Liver (tissue), 9 donors: Measurements from ENCODE around the gene KCTD19. TPM values are rescaled to one million over a fixed set of nuclear protein-coding genes. Genes with fewer than 3 reads are reported as not detected.

Source experiments
- DNase-seq: peaks from one replicate; pipeline ENCODE4 v3.0.0-alpha.2; 2017; ENCODE audit warnings: low spot score
- H3K27ac ChIP-seq, 2 donors: one replicate each; pipeline ENCODE4 v1.7.0; 2013; ENCODE audit warnings: inconsistent platforms in 2 of 2, low read length in 2 of 2, control low read depth in 1 of 2, low read depth in 1 of 2, mild to moderate bottlenecking in 1 of 2
- H3K27me3 ChIP-seq, 4 donors: one replicate each; pipeline versions ENCODE4 v1.6.1 to v1.7.0; 2013; ENCODE audit warnings: low read length in 3 of 4, inconsistent platforms in 1 of 4, mild to moderate bottlenecking in 1 of 4, moderate library complexity in 1 of 4; ENCODE audit not compliant: control insufficient read depth in 4 of 4, insufficient read depth in 4 of 4
- H3K36me3 ChIP-seq, 4 donors: one replicate each; pipeline versions ENCODE4 v1.6.1 to v1.7.0; 2013; ENCODE audit warnings: low read length in 3 of 4, mild to moderate bottlenecking in 3 of 4, low read depth in 1 of 4, moderate library complexity in 1 of 4; ENCODE audit not compliant: control insufficient read depth in 4 of 4, insufficient read depth in 3 of 4
- H3K4me1 ChIP-seq, 4 donors: one replicate each; pipeline versions ENCODE4 v1.6.1 to v1.7.0; 2013; ENCODE audit warnings: low read length in 3 of 4, mild to moderate bottlenecking in 3 of 4, moderate library complexity in 1 of 4; ENCODE audit not compliant: control insufficient read depth in 4 of 4, insufficient read depth in 4 of 4
- H3K4me3 ChIP-seq, 3 donors: one replicate each; pipeline versions ENCODE4 v1.6.1 to v1.7.0; 2013; ENCODE audit warnings: low read length in 3 of 3, control low read depth in 1 of 3, low read depth in 1 of 3, mild to moderate bottlenecking in 1 of 3
- H3K9ac ChIP-seq, 2 donors: one replicate each; pipeline ENCODE4 v1.7.0; 2013; ENCODE audit warnings: low read length in 2 of 2, mild to moderate bottlenecking in 2 of 2, moderate library complexity in 2 of 2, control low read depth in 1 of 2, low read depth in 1 of 2
- H3K9me3 ChIP-seq, 4 donors: one replicate each; pipeline versions ENCODE4 v1.6.1 to v1.7.0; 2013; ENCODE audit warnings: low read length in 3 of 4; ENCODE audit not compliant: control insufficient read depth in 4 of 4
- ATF3 ChIP-seq: IDR thresholded peaks from 2 replicates; pipeline ENCODE4 v1.6.1; 2016; ENCODE audit warnings: antibody characterized with exemption
- CTCF ChIP-seq: fragments of 150-350 bp; IDR thresholded peaks from 2 replicates; pipeline ENCODE4 v1.5.1; 2017; ENCODE audit warnings: improper control_type of control experiment, low read depth, low read length; ENCODE audit not compliant: missing input control
- EGR1 ChIP-seq, 2 donors: IDR thresholded peaks; 2 replicates each; pipeline ENCODE4 v1.6.1; 2016 to 2018; ENCODE audit warnings: antibody characterized with exemption in 2 of 2, low read depth in 2 of 2
- FOXA1 ChIP-seq: IDR thresholded peaks from 2 replicates; pipeline ENCODE4 v1.6.1; 2016; ENCODE audit warnings: antibody characterized with exemption
- FOXA2 ChIP-seq: IDR thresholded peaks from 2 replicates; pipeline ENCODE4 v1.6.1; 2016; ENCODE audit warnings: antibody characterized with exemption
- GABPA ChIP-seq, 2 donors: IDR thresholded peaks in 1 of 2; conservative IDR thresholded peaks in 1 of 2; 2 replicates each; pipeline ENCODE4 v1.6.1; 2016; ENCODE audit warnings: antibody characterized with exemption in 2 of 2, mild to moderate bottlenecking in 1 of 2, moderate library complexity in 1 of 2
- HNF4A ChIP-seq, 2 donors: conservative IDR thresholded peaks; 2 replicates each; pipeline ENCODE4 v1.6.1; 2016; ENCODE audit warnings: antibody characterized with exemption in 2 of 2, mild to moderate bottlenecking in 2 of 2
- HNF4G ChIP-seq: IDR thresholded peaks from 2 replicates; pipeline ENCODE4 v1.6.1; 2016; ENCODE audit warnings: antibody characterized with exemption
- JUND ChIP-seq, 2 donors: IDR thresholded peaks; 2 replicates each; pipeline ENCODE4 v1.6.1; 2016; ENCODE audit warnings: antibody characterized with exemption in 2 of 2
- MAX ChIP-seq: IDR thresholded peaks from 2 replicates; pipeline ENCODE4 v1.6.1; 2016; ENCODE audit warnings: antibody characterized with exemption
- NR2F2 ChIP-seq: IDR thresholded peaks from 2 replicates; pipeline ENCODE4 v1.6.1; 2016; ENCODE audit warnings: antibody characterized with exemption
- RAD21 ChIP-seq, 2 donors: IDR thresholded peaks; 2 replicates each; pipeline ENCODE4 v1.6.1; 2016; ENCODE audit warnings: antibody characterized with exemption in 2 of 2, mild to moderate bottlenecking in 2 of 2
- REST ChIP-seq: IDR thresholded peaks from 2 replicates; pipeline ENCODE4 v1.6.1; 2016; ENCODE audit warnings: antibody characterized with exemption, mild to moderate bottlenecking
- RXRA ChIP-seq, 2 donors: IDR thresholded peaks; 2 replicates each; pipeline ENCODE4 v1.6.1; 2017 to 2018; ENCODE audit warnings: antibody characterized with exemption in 2 of 2, mild to moderate bottlenecking in 1 of 2
- SP1 ChIP-seq: IDR thresholded peaks from 2 replicates; pipeline ENCODE4 v1.6.1; 2018; ENCODE audit warnings: antibody characterized with exemption, mild to moderate bottlenecking
- TAF1 ChIP-seq: conservative IDR thresholded peaks from 2 replicates; pipeline ENCODE4 v1.6.1; 2016; ENCODE audit warnings: antibody characterized with exemption, mild to moderate bottlenecking
- YY1 ChIP-seq: IDR thresholded peaks from 2 replicates; pipeline ENCODE4 v1.6.1; 2016; ENCODE audit warnings: antibody characterized with exemption, mild to moderate bottlenecking
- ZBTB33 ChIP-seq: IDR thresholded peaks from 2 replicates; pipeline ENCODE4 v1.6.1; 2016; ENCODE audit warnings: antibody characterized with exemption
- WGBS: extraction: QIAGEN DNeasy Blood & Tissue Kit; methylation state at CpG from one replicate; pipeline ENCODE4 v1.1.7; 2013; 5-methylcytosine and 5-hydroxymethylcytosine counted together
- polyA plus RNA-seq, 2 donors: library from polyadenylated mRNA; stranded (reverse) in 1 of 2; unstranded in 1 of 2; fragments of 200-250 nt in 1 of 2; fragments of >200 nt in 1 of 2; fragmentation: Nextera tagmentation in 1 of 2; extraction: Ambion mirVana in 1 of 2; gene quantifications; one replicate each; pipeline versions ENCODE4 v1.2.1 to v1.2.3, GENCODE V29; 2013 to 2015
- total RNA-seq, 2 donors: library from RNA; depleted of rRNA; stranded (reverse); fragments of >200 nt; gene quantifications; one replicate each; pipeline ENCODE4 v1.2.3, GENCODE V29; 2014
- donor health status: healthy.
- donor health status: healthy.
- donor health status: healthy.
- donor health status: healthy.
- donor health status: healthy.

KCTD19 gene
- total and polyA plus RNA-seq, 4 donors, result 0.28 TPM; not detected in 3

- H3K4me1 ChIP-seq, result peaks cover 17 to 49% (median 33%) of the 10 kb centered on the region in 4 donors
These were observed 79.8 kb downstream of the KCTD19 start for GRCh38 chr16:67246756-67247191.

GRCh38 chr16:67246081-67246755 lies 80.3 kb downstream of the KCTD19 start:
- peaks cover 17 to 49% (median 34%) of the 10 kb centered on the region in 4 donors for H3K4me1 ChIP-seq
- H3K27ac ChIP-seq, result peak overlapping the region; percentile 85 to 88
- 2% methylated on average over 48 of the region's 48 CpGs for WGBS

More at GRCh38 chr16:67246756-67247191, 79.8 kb downstream of the KCTD19 start:
- Histone ChIP-seq H3K27me3 (peaks cover 0 to 13% (median 1%) of the 10 kb centered on the region in 4 donors), H3K9me3 (no peaks in the 10 kb centered on the region), H3K27ac (peak overlapping the region; percentile 85 to 88), H3K4me3 (peak overlapping the region; percentile 57 to 62 (median 59)), H3K9ac (peak overlapping the region; percentile 45 to 66), H3K36me3 (no peaks in the 10 kb centered on the region)
- 2% methylated on average over 26 of the region's 26 CpGs for WGBS
- DNase-seq, result peak; percentile 62
- TF ChIP-seq RAD21 (IDR thresholded peaks at IDR 0.05) (no peak), FOXA2 (no peak), YY1 (no peak), SP1 (no peak), ATF3 (no peak), TAF1 (no peak)

More at GRCh38 chr16:67246081-67246755, 80.3 kb downstream of the KCTD19 start:
- H3K27me3 ChIP-seq, result peaks cover 0 to 13% (median 1%) of the 10 kb centered on the region in 4 donors
- H3K9me3 ChIP-seq, result no peaks in the 10 kb centered on the region
- peak; percentile 58 for DNase-seq
- peak overlapping the region; percentile 57 to 62 (median 59) for H3K4me3 ChIP-seq
- TF ChIP-seq FOXA1, result no peak
- peak; percentile 63 for TF ChIP-seq NR2F2
- TF ChIP-seq SP1, result peak; percentile 30
- peak in 1 of 2 donors; percentile 57 for TF ChIP-seq GABPA (IDR thresholded peaks at IDR 0.05 in 1 of 2, conservative IDR thresholded peaks at IDR 0.05 in 1 of 2)
- no peak for TF ChIP-seq HNF4G
- TF ChIP-seq ZBTB33, result no peak
- TF ChIP-seq ATF3, result no peak
- TF ChIP-seq YY1, result no peak
- no peak for TF ChIP-seq FOXA2
- peak in 1 of 2 donors; percentile 19 for TF ChIP-seq RAD21 (IDR thresholded peaks at IDR 0.05)
- no peak for TF ChIP-seq EGR1 (IDR thresholded peaks at IDR 0.05; ENCODE audit: low read depth in 2 of 2)
- no peak for TF ChIP-seq MAX
- TF ChIP-seq RXRA (IDR thresholded peaks at IDR 0.05), result peak in 1 of 2 donors; percentile 10
- TF ChIP-seq HNF4A (conservative IDR thresholded peaks at IDR 0.05), result no peak
- TF ChIP-seq CTCF, result no peak
- TF ChIP-seq TAF1, result no peak
- TF ChIP-seq JUND (IDR thresholded peaks at IDR 0.05), result no peak
- peak; percentile 22 for TF ChIP-seq REST
- H3K9ac ChIP-seq, result peak overlapping the region; percentile 45 to 66
- H3K36me3 ChIP-seq, result no peaks in the 10 kb centered on the region
